H4 (cell line): ENCODE results near the gene CDH22. TPM values are rescaled to one million over a fixed set of nuclear protein-coding genes. Genes with fewer than 3 reads are reported as not detected.

Source experiments
- DNase-seq: peaks from one replicate; pipeline ENCODE4 v3.0.0-alpha.2; 2015; ENCODE audit warnings: low spot score
- total RNA-seq: library from RNA; depleted of rRNA; stranded (reverse); fragments of >200 nt; shearing (Covaris generic); gene quantifications from 2 replicates; pipeline ENCODE4 v1.2.3, GENCODE V29; 2014

CDH22 gene
- total RNA-seq, 1 experiment from 2014 or later = not detected

DNA sequence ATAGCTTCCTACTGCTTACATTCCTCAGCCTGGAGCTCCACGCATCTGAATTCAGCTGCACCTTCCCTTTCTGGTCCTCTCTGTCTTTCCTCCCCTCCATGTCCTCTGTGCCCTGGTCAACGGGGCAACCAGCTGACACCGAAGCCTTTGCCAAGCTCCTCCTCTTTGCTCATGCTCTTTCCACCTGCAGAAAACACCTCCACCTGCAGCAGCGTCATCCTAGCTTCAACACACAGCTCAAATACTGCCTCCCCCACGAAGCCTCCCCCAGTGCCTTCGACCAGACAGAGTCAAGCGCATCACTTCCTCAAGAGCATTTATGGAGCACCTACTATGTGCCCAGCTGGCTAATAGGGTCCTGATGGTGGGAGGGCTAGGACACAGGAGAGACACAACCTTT, 9.2 kb downstream of the CDH22 start:
- no peak for DNase-seq

- no peak for DNase-seq
Observed at GRCh38 chr20:46298374-46298773, 9.9 kb downstream of the CDH22 start.

DNA sequence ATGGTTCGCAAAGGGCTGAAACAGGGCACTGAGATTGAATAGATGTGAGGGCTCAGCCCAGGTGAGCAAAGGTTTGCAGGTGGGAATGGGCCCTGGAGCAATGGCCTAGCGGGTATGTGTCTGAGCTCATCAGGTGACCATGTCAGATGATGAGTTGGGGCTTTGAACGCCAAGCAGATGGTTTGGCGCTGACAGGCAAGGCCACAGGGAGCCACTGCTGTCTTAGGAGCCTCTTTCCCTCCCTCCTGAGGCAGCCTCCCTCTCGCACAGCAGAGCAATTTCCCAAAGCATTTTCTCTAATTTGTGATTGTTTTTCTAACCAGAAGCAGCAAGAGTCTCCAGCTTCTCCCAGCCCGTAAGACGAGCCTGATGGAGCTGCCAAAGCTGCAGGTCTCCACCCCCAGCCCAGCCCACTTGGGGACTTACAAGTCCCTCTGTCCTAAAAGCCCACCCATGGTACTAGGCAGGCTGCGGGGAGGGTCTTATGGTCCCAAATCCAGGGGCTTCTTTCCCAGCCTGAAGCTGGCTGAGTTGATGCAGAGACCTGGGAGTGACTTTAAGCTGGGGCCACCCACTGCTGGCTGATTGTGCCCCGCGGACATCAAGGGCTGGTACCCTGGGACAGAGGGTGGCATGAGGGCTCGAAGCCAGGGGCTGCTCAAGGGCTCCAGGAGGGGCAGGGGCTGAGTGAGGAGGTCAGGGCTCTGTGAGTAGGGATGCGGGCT, 11.6 kb downstream of the CDH22 start:
- DNase-seq = no peak

GRCh38 chr20:46293084-46293483, 15.2 kb downstream of the CDH22 start:
- peak; percentile 40 for DNase-seq

- DNase-seq = no peak
Observed at GRCh38 chr20:46291401-46291800, 16.9 kb downstream of the CDH22 start.

DNA sequence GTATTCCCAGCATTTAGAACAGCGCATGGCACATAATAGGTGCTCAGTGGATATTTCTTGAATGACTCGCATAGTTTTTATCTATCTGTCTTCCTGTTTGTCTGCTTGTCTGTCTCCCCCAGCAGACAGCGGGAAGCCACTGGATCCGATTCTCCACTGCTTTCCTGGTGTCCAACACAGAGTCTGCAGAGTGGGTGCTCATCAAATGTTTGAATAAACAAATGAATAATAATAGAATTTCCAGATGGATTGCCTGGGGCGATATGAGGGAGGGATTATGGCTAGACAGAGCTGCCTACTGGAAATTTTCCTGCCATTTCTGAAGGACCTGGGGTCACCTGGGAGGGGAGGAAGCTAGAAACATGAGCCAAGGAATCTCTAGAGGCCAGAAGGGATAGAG, 18.9 kb downstream of the CDH22 start:
- no peak for DNase-seq

- no peak for DNase-seq
Observed at GRCh38 chr20:46286977-46287376, 21.3 kb downstream of the CDH22 start.

- DNase-seq = no peak
Observed at GRCh38 chr20:46286382-46286781, 21.9 kb downstream of the CDH22 start.

DNA sequence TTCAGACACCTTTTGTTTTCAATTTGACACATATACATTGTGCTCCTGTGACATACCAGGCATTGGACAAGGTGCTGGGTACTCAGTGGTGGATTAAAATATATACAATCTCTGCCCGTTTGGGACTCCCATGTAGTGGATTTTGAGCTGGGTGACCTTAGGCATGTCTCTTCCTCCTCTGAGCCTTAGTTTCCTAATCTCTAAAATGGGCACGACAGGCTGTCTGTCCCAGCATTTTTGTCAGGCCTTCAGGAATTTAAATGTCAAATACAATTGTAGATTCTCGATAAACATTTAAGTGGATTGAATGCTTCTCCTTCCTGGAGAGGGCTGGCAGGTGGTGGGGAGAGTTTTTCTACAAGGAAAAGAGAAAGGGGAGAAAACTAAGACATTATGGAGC, 22.6 kb downstream of the CDH22 start:
- DNase-seq = no peak

- no peak for DNase-seq
Observed at GRCh38 chr20:46285072-46285471, 23.2 kb downstream of the CDH22 start.

DNA sequence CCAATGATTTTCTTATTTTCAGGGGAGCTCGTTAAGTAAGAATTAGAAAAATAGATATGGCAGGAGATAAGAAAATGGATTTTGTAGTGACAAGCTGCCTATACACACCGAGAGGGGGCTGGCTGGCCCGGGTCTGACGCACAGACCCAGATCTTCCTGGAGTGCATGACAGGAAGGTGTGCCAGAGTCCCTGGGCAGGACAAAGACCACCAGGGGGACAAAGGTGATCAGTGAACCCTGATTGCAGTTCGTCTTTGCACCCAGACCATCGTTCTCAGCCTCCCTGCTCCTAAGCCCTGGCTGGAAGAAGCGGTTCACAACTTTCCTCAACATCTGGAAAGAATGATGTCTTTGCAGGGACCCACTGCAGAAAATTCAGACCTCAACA, 24.3 kb downstream of the CDH22 start:
- DNase-seq = no peak

DNA sequence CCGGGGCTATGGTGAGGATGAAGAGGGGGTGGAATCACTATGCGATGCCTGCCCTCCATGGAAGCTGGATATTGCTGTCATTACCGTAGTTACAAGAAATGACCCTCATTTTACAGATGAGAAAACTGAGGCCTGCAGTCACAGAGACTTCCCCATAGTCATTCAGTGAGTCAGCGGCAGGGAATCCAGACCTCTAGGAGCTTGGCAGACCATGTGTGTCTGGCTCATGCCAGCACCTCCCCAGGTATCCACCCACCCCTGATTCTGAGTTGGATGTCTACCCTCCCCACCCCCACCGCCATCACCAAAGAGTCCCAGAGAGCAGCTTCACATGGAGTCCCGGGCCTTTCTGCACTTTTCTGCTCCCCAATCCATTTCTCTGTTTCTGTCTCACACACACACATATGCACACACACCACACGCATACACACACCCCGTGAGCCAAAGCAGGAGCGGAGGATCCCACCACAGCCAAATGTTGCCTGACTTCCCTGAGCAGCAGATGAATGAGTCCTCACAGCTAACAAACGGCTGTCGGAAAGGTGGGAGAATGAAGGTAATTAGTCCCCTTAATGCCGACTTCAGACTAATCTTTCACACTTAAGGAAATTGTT, 24.8 kb downstream of the CDH22 start:
- peak; percentile 20 for DNase-seq

DNA sequence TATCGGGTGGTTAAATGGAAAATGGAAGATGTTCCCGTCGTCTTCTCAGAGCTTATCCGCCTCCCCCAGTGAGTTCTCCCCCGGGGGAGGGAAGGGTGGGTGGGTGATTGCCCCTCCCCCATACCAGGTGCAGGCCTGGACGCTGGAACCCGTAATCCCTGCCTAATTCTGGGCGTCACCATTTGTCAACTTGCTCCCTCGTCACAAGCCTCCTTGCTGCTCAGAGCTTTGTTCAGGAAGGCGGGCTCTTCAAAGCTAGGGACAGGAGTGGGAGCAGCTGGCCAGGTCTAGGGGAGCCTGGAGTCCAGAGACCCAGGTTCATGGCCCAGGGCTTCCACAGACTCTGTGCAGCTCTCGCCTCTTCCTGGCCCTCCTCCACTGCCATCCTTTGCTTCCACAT, 25.6 kb downstream of the CDH22 start:
- no peak for DNase-seq

DNA sequence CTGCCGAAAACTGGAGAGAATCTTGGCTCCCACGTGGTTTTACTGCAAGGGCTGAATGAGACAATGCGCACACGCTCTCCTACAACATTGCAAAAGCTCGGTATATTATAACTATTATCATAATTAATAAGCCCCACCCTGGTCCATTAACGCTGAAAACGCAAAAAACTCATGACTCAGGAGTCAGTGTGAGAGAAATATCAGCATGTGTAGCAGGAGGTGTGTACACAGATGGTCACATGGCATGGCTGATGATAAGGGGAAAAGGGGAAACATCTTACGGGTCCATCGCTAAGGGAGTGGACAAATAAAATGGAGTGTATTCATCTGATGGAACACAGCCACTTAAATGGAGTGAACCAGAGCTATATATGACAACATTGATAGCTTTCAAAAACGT, 29.2 kb downstream of the CDH22 start:
- DNase-seq = no peak

- DNase-seq = no peak
Observed at GRCh38 chr20:46277602-46278001, 30.7 kb downstream of the CDH22 start.

- DNase-seq = no peak
Observed at GRCh38 chr20:46276531-46276930, 31.8 kb downstream of the CDH22 start.

GRCh38 chr20:46275091-46275490, 33.2 kb downstream of the CDH22 start:
- no peak for DNase-seq

DNA sequence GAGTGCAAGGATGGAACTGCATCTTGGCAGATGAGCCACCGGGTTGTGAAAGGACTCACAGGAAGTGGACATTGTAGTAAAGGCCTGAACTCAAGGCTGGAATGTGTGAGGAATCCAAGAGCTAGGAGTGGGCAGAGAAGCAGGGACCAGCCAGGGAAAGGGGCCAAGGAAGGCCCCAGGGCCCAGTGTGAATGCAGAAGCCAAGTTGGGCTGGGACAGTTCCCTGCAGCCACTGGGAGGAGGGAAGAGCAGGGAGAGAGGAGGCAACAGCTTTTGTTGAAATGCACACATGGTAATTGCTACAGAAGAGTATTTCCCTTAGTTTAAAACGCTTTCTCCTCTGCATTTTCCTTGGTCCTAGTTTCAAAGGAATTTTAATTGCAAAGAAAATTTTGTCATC, 34.6 kb downstream of the CDH22 start:
- DNase-seq = no peak

DNA sequence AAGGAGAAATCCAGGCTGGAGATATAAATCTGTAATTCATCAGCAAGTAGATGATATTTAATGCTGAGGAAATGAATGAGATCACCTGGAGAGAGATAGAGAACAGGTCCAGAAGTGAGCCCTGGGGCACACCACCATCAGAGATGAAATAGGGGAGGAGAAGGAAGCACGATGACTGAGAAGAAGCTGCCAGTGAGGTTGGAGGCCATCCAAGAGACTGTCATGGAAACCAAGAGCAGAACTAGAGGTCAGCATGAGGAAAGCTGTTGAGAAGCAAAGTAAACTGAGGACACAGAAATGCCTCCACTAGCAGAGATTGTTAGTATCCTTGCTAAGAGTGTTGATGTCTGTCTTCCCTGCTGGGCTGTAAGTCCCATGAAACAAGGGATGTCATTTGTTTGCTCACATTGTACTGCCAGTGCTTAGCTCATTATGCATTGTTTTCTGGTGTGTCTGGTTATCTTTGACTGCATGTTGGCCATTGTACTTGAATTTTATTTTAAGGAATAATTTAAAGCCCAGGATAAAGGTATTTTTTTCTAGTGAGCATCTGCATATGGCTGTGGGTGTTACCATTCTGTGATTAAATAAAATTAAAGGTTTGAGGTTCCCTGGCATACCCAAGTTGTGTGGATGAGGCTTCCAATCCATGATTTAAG, 35.8 kb downstream of the CDH22 start:
- DNase-seq = no peak

- DNase-seq = no peak
Observed at GRCh38 chr20:46270977-46271744, 37.1 kb downstream of the CDH22 start.

DNA sequence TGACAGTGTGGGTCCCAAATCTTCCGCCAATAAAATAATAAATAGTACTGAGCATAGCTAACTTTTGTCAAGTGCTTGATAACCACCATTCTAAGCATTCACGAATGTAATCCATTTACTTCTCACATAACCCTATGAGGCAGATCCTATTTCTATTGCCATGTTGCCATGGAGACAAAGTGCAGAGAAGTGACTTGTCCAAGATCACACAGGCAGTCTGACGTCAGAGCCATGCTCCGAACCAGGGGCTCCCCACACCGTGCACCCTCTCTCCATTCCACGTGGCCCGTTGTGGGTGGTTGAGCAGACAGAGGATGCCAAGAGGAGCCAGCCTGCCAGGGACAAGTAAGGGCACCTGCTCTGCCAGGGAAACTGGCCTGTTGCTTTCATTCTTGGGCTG, 38.9 kb downstream of the CDH22 start:
- no peak for DNase-seq

DNA sequence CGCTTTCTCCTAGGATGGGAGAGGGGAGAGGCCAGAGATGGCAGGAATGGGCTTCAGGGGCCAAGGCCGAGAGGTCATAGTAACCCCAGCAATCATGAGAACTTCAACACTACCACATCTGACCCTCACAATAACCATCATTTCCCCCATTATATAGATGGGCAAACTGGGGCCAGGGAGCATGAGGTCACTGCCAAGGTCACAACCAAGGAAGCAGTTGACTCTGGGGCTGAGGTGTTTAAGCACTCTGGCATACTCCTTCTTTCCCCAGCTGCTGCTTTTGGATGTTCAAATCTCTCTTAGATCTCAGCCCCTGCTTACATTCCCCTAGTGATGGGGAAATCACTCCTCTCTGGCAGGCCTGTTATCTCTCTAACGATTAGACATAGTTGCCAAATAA, 39.6 kb downstream of the CDH22 start:
- no peak for DNase-seq
